ENCODE data around the gene KLK15.

The KLK15 gene

GRCh38 chr19:50796634-50797428 lies 36.5 kb downstream of the KLK15 start:
- in situ Hi-C loops (cut with MboI; ENCODE audit: low sequenced_read_pairs): no loop called here

GRCh38 chr19:50796128-50796633 lies 37.2 kb downstream of the KLK15 start:
- in situ Hi-C loops (cut with MboI; ENCODE audit: low sequenced_read_pairs): no loop called here

GRCh38 chr19:50795664-50796073 lies 37.7 kb downstream of the KLK15 start:
- in situ Hi-C loops (cut with MboI; ENCODE audit: low sequenced_read_pairs): no loop called here

- in situ Hi-C loops (cut with MboI; ENCODE audit: low sequenced_read_pairs): no loop called here
Measured at GRCh38 chr19:50794876-50795663, 38.3 kb downstream of the KLK15 start.

- in situ Hi-C loops (cut with MboI; ENCODE audit: low sequenced_read_pairs): no loop called here
Measured at GRCh38 chr19:50794074-50794875, 39.1 kb downstream of the KLK15 start.

GRCh38 chr19:50793558-50794065 lies 39.8 kb downstream of the KLK15 start:
- in situ Hi-C loops (cut with MboI; ENCODE audit: low sequenced_read_pairs): no loop called here

GRCh38 chr19:50792272-50793250 lies 40.8 kb downstream of the KLK15 start:
- in situ Hi-C loops (cut with MboI; ENCODE audit: low sequenced_read_pairs): no loop called here

GRCh38 chr19:50791594-50792271 lies 41.6 kb downstream of the KLK15 start:
- in situ Hi-C loops (cut with MboI; ENCODE audit: low sequenced_read_pairs): no loop called here

- in situ Hi-C loops (cut with MboI; ENCODE audit: low sequenced_read_pairs): no loop called here
Measured at GRCh38 chr19:50790922-50791467, 42.4 kb downstream of the KLK15 start.

- in situ Hi-C loops (cut with MboI; ENCODE audit: low sequenced_read_pairs): no loop called here
Measured at GRCh38 chr19:50790396-50790795, 43.0 kb downstream of the KLK15 start, which contains the start of gene ACP4. TSS of gene ACP4 (plus strand) at chr19:50790415. CDS start at chr19:50790415, 0 bp downstream.

- in situ Hi-C loops (cut with MboI; ENCODE audit: low sequenced_read_pairs): loop anchor here (10.0 kb wide), 1 partner anchor 421 kb away; the partner anchor contains the start of gene NAPSA
Measured at GRCh38 chr19:50785329-50785728, 48.0 kb downstream of the KLK15 start.

- in situ Hi-C loops (cut with MboI; ENCODE audit: low sequenced_read_pairs): loop anchor here (10.0 kb wide), 1 partner anchor 420 kb away; the partner anchor contains the start of gene NAPSA
Measured at GRCh38 chr19:50784710-50785109, 48.7 kb downstream of the KLK15 start.

- in situ Hi-C loops (cut with MboI; ENCODE audit: low sequenced_read_pairs): loop anchor here (10.0 kb wide), 1 partner anchor 419 kb away; the partner anchor contains the start of gene NAPSA
Measured at GRCh38 chr19:50783848-50784152, 49.6 kb downstream of the KLK15 start.

GRCh38 chr19:50780753-50781435 lies 52.5 kb downstream of the KLK15 start:
- in situ Hi-C loops (cut with MboI; ENCODE audit: low sequenced_read_pairs): loop anchor here (10.0 kb wide), 1 partner anchor 416 kb away; the partner anchor contains the start of gene NAPSA

GRCh38 chr19:50779504-50780457 lies 53.6 kb downstream of the KLK15 start:
- in situ Hi-C loops (cut with MboI; ENCODE audit: low sequenced_read_pairs): loop anchor here (10.0 kb wide), 1 partner anchor 415 kb away; the partner anchor contains the start of gene NAPSA

GRCh38 chr19:50778906-50779430 lies 54.4 kb downstream of the KLK15 start:
- in situ Hi-C loops (cut with MboI; ENCODE audit: low sequenced_read_pairs): no loop called here

Measured in HL-60/S4 treated with retinoic acid at 250 ng/mL for 4 days and 3 days (cell line).